Thyroid gland (tissue), 4 donors: ENCODE results near the gene STAMBPL1. TPM values are rescaled to one million over a fixed set of nuclear protein-coding genes. Genes with fewer than 3 reads are reported as not detected.

ENCODE experiments used
- DNase-seq, 2 donors: peaks; one replicate each; pipeline ENCODE4 v3.0.0-alpha.2; 2019
- H3K27ac ChIP-seq, 3 donors: fragments of 200-600 bp; sonication (generic); 1 replicate in 2 of 3; 2 replicates in 1 of 3; pipeline ENCODE4 v1.5.1; 2016 to 2019; ENCODE audit warnings: mild to moderate bottlenecking in 1 of 3, moderate library complexity in 1 of 3
- H3K27me3 ChIP-seq: fragments of 200-600 bp; sonication (generic); one replicate; pipeline ENCODE4 v1.5.1; 2019
- H3K36me3 ChIP-seq, 2 donors: fragments of 200-600 bp; sonication (generic); one replicate each; pipeline ENCODE4 v1.5.1; 2016 to 2019
- H3K4me1 ChIP-seq, 2 donors: fragments of 200-600 bp; sonication (generic); one replicate each; pipeline ENCODE4 v1.5.1; 2017 to 2019
- H3K4me3 ChIP-seq, 3 donors: fragments of 200-600 bp; sonication (generic); replicated peaks in 1 of 3; 1 replicate in 2 of 3; 2 replicates in 1 of 3; pipeline ENCODE4 v1.5.1; 2016; ENCODE audit warnings: mild to moderate bottlenecking in 1 of 3
- H3K9me3 ChIP-seq: fragments of 200-600 bp; sonication (generic); one replicate; pipeline ENCODE4 v1.5.1; 2017
- CTCF ChIP-seq, 6 experiments: fragments of 200-600 bp in 3 of 6; fragments of 450-650 bp in 3 of 6; sonication (generic) in 3 of 6; IDR thresholded peaks; one replicate each; pipeline ENCODE4 v1.5.1; 2016 to 2019; ENCODE audit warnings: antibody characterized with exemption in 6 of 6, mild to moderate bottlenecking in 2 of 6, inconsistent platforms in 1 of 6, moderate library complexity in 1 of 6
- POLR2A ChIP-seq, 2 donors: fragments of 450-650 bp; IDR thresholded peaks; one replicate each; pipeline ENCODE4 v1.6.1; 2017; ENCODE audit warnings: antibody characterized with exemption in 2 of 2, mild to moderate bottlenecking in 2 of 2, moderate library complexity in 1 of 2
- WGBS, 2 donors: methylation state at CpG; one replicate each; pipeline ENCODE4 v1.1.5; 2017; 5-methylcytosine and 5-hydroxymethylcytosine counted together
- intact Hi-C: fragments of 100-400 bp; cut with DNase I; formaldehyde crosslinking; loops from one replicate; pipeline ENCODE4 v1.15.1; 2023
- total RNA-seq, 4 donors: library from RNA; depleted of rRNA; stranded (reverse); fragments of >200 nt; gene quantifications; one replicate each; pipeline ENCODE4 v1.2.3, GENCODE V29; 2016

The STAMBPL1 gene
- total RNA-seq, 4 donors from 2014 or later: 0.63 to 6.2 (median 5.7) TPM

GRCh38 chr10:88899886-88900285 lies 19.8 kb downstream of the STAMBPL1 start:
- Histone ChIP-seq H3K4me3 (no peak overlapping the region), H3K4me1 (peaks cover 12 to 18% of the 10 kb centered on the region in 2 donors), H3K27me3 (no peaks in the 10 kb centered on the region), H3K9me3 (no peaks in the 10 kb centered on the region), H3K36me3 (no peaks in the 10 kb centered on the region), H3K27ac (no peak overlapping the region)
- WGBS, 2 donors: 81 to 86% methylated on average over 2 of the region's 2 CpGs
- TF ChIP-seq POLR2A (IDR thresholded peaks at IDR 0.05) (no peak), CTCF (IDR thresholded peaks at IDR 0.05) (no peak)
- intact Hi-C loops: no loop called here
- no peak for DNase-seq

- peaks cover 12 to 16% of the 10 kb centered on the region in 2 donors for H3K4me1 ChIP-seq
- H3K27ac ChIP-seq: no peak overlapping the region
- H3K9me3 ChIP-seq: no peaks in the 10 kb centered on the region
- 84 to 88% methylated on average over 1 of the region's 1 CpG for WGBS, 2 donors
- no peaks in the 10 kb centered on the region for H3K27me3 ChIP-seq
- no peak for DNase-seq
- intact Hi-C loops: no loop called here
- no peak overlapping the region for H3K4me3 ChIP-seq
- no peaks in the 10 kb centered on the region for H3K36me3 ChIP-seq
- TF ChIP-seq POLR2A (IDR thresholded peaks at IDR 0.05) (no peak), CTCF (IDR thresholded peaks at IDR 0.05) (no peak)
Observed at GRCh38 chr10:88901206-88901983, 21.4 kb downstream of the STAMBPL1 start.

- Histone ChIP-seq H3K4me3 (no peak overlapping the region), H3K36me3 (no peaks in the 10 kb centered on the region), H3K27ac (no peak overlapping the region), H3K9me3 (no peaks in the 10 kb centered on the region), H3K27me3 (no peaks in the 10 kb centered on the region), H3K4me1 (peaks cover 8% of the 10 kb centered on the region in 2 donors)
- intact Hi-C loops: no loop called here
- 91 to 92% methylated on average over 11 of the region's 11 CpGs for WGBS, 2 donors
- TF ChIP-seq POLR2A (IDR thresholded peaks at IDR 0.05): no peak
- no peak for TF ChIP-seq CTCF (IDR thresholded peaks at IDR 0.05)
- no peak for DNase-seq
Observed at GRCh38 chr10:88901984-88902789, 22.1 kb downstream of the STAMBPL1 start.

- Histone ChIP-seq H3K36me3 (no peaks in the 10 kb centered on the region), H3K4me3 (no peak overlapping the region), H3K9me3 (no peaks in the 10 kb centered on the region), H3K27ac (no peak overlapping the region), H3K4me1 (no peaks in the 10 kb centered on the region), H3K27me3 (no peaks in the 10 kb centered on the region)
- no peak for DNase-seq
- 88 to 96% methylated on average over 3 of the region's 3 CpGs for WGBS, 2 donors
- intact Hi-C loops: no loop called here
- TF ChIP-seq CTCF (IDR thresholded peaks at IDR 0.05): no peak
- TF ChIP-seq POLR2A (IDR thresholded peaks at IDR 0.05): no peak
Observed at GRCh38 chr10:88903715-88904114, 23.7 kb downstream of the STAMBPL1 start.

- no peak for DNase-seq
- no peak overlapping the region for H3K4me3 ChIP-seq
- no peaks in the 10 kb centered on the region for H3K9me3 ChIP-seq
- H3K27ac ChIP-seq: no peak overlapping the region
- TF ChIP-seq POLR2A (IDR thresholded peaks at IDR 0.05) (no peak), CTCF (IDR thresholded peaks at IDR 0.05) (no peak)
- intact Hi-C loops: no loop called here
- no peaks in the 10 kb centered on the region for H3K36me3 ChIP-seq
- H3K4me1 ChIP-seq: no peaks in the 10 kb centered on the region
- 74 to 87% methylated on average over 1 of the region's 1 CpG for WGBS, 2 donors
- no peaks in the 10 kb centered on the region for H3K27me3 ChIP-seq
Observed at GRCh38 chr10:88906921-88907320, 26.9 kb downstream of the STAMBPL1 start.
